DOHH2 (cell line): Measurements from ENCODE around the gene URM1.

Experiments used
- H3F3A ChIP-seq: fragments of 200-600 bp; sonication (generic), shearing (Covaris generic); 2 replicates; pipeline ENCODE4 v1.6.0; 2016; ENCODE audit warnings: antibody characterized with exemption, mild to moderate bottlenecking; ENCODE audit not compliant: control insufficient read depth, insufficient read depth
- H3K27ac ChIP-seq: fragments of 200-600 bp; sonication (generic); 2 replicates; pipeline ENCODE4 v1.5.1; 2014; ENCODE audit warnings: low read depth, mild to moderate bottlenecking, low read length, moderate library complexity
- H3K27me3 ChIP-seq: fragments of 200-600 bp; sonication (generic); 2 replicates; pipeline ENCODE4 v1.6.1; 2014; ENCODE audit warnings: mild to moderate bottlenecking, low read length, mixed read lengths; ENCODE audit not compliant: control insufficient read depth
- H3K36me3 ChIP-seq: fragments of 200-600 bp; sonication (generic); 2 replicates; pipeline ENCODE4 v1.6.1; 2014; ENCODE audit warnings: mild to moderate bottlenecking, low read length, moderate library complexity, mixed read lengths; ENCODE audit not compliant: control insufficient read depth
- H3K4me1 ChIP-seq: fragments of 200-600 bp; sonication (generic); 2 replicates; pipeline ENCODE4 v1.6.1; 2014; ENCODE audit warnings: mild to moderate bottlenecking, low read length, mixed read lengths; ENCODE audit not compliant: control insufficient read depth
- H3K4me2 ChIP-seq: fragments of 200-600 bp; sonication (generic); 2 replicates; pipeline ENCODE4 v1.6.0; 2014; ENCODE audit warnings: mild to moderate bottlenecking, low read length, moderate library complexity
- H3K4me3 ChIP-seq: fragments of 200-600 bp; sonication (generic); 2 replicates; pipeline ENCODE4 v1.5.1; 2014; ENCODE audit warnings: mild to moderate bottlenecking, low read length, mixed read lengths
- H3K79me2 ChIP-seq: fragments of 200-600 bp; sonication (generic); 2 replicates; pipeline ENCODE4 v1.6.1; 2014; ENCODE audit warnings: mild to moderate bottlenecking, low read length, mixed read lengths; ENCODE audit not compliant: control insufficient read depth
- H3K9me2 ChIP-seq: fragments of 200-600 bp; sonication (generic); replicated peaks from 2 replicates; pipeline ENCODE4 v1.6.1; 2014; ENCODE audit warnings: mild to moderate bottlenecking, low read length, mixed read lengths; ENCODE audit not compliant: control insufficient read depth
- H3K9me3 ChIP-seq: fragments of 200-600 bp; sonication (generic); 2 replicates; pipeline ENCODE4 v1.6.1; 2014; ENCODE audit warnings: antibody characterized with exemption, low read length, mixed read lengths; ENCODE audit not compliant: control insufficient read depth, insufficient read depth
- H4K20me1 ChIP-seq: fragments of 200-600 bp; sonication (generic); 2 replicates; pipeline ENCODE4 v1.6.0; 2014; ENCODE audit warnings: low read depth, mild to moderate bottlenecking, antibody characterized with exemption, low read length, moderate library complexity; ENCODE audit not compliant: control insufficient read depth, insufficient read depth
- EZH2phosphoT487 ChIP-seq: fragments of 200-600 bp; sonication (generic); IDR thresholded peaks from 2 replicates; pipeline ENCODE4 v1.6.1; 2017; ENCODE audit warnings: borderline replicate concordance, mild to moderate bottlenecking, antibody characterized with exemption, low read length, moderate library complexity, mixed read lengths
- TF ChIP-seq, protein P1 (sequence below): fragments of 200-600 bp; sonication (generic); IDR thresholded peaks from one replicate; pipeline ENCODE4 v1.5.1; 2014; ENCODE audit warnings: antibody characterized with exemption, mild to moderate bottlenecking, low read depth, low read length; ENCODE audit not compliant: poor library complexity, severe bottlenecking

The URM1 gene

DNA sequence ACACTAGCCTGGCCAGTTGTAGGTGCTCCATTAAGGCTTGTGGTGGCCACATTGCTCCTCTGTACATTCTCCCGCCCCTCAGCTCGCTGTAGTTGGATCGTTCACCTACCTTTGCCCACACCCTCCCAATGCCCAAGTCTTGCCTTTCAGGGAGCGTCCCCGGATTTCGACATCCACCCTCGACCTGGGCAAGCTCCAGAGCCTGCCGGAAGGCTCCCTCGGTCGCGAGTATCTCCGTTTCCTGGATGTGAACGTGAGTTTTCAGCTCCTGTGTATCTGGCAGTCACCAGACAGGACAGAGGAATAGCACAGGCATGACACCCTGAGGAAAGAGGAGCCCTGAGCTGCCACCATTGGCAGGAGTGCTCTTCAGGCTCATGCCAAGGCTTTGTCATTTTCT lies 45.5 kb upstream of the URM1 start:
- Histone ChIP-seq H3K4me1 (peaks cover 23% of the 10 kb centered on the region), H3K4me2 (no peak overlapping the region), H3K9me3 (no peaks in the 10 kb centered on the region), H3K27ac (no peak overlapping the region), H4K20me1 (no peaks in the 10 kb centered on the region), H3K9me2 (no peaks in the 10 kb centered on the region), H3K27me3 (no peaks in the 10 kb centered on the region), H3K4me3 (no peak overlapping the region), H3F3A (no peaks in the 10 kb centered on the region), H3K36me3 (peaks cover 40% of the 10 kb centered on the region), H3K79me2 (peaks cover 45% of the 10 kb centered on the region)
- no peak for TF ChIP-seq EZH2phosphoT487
- TF ChIP-seq, protein P1, sequence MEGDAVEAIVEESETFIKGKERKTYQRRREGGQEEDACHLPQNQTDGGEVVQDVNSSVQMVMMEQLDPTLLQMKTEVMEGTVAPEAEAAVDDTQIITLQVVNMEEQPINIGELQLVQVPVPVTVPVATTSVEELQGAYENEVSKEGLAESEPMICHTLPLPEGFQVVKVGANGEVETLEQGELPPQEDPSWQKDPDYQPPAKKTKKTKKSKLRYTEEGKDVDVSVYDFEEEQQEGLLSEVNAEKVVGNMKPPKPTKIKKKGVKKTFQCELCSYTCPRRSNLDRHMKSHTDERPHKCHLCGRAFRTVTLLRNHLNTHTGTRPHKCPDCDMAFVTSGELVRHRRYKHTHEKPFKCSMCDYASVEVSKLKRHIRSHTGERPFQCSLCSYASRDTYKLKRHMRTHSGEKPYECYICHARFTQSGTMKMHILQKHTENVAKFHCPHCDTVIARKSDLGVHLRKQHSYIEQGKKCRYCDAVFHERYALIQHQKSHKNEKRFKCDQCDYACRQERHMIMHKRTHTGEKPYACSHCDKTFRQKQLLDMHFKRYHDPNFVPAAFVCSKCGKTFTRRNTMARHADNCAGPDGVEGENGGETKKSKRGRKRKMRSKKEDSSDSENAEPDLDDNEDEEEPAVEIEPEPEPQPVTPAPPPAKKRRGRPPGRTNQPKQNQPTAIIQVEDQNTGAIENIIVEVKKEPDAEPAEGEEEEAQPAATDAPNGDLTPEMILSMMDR, result no peak

DNA sequence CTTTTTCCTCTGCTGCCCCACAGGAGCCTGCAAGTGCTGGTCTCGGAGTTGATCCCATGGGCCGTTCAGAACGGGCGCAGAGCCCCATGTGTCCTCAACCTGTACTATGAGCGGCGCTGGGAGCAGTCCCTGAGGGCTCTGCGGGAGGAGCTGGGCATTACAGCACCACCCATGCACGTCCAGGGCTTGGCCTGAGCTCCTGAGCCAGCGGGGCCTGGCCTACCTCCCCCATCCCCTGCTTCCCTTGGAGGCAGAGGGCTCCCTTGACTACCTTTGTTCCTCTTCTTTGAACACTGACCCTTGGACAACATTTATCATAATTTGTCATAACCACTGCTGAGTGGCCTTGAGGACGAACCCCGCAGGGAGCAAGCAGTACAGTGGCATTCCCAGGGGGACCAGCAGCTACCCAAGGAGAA lies 37.7 kb upstream of the URM1 start:
- Histone ChIP-seq H3K9me2 (no peaks in the 10 kb centered on the region), H3K4me2 (no peak overlapping the region), H3K9me3 (no peaks in the 10 kb centered on the region), H3K36me3 (peaks cover 24% of the 10 kb centered on the region), H3K27me3 (no peaks in the 10 kb centered on the region), H3K4me1 (no peaks in the 10 kb centered on the region), H3K4me3 (no peak overlapping the region), H4K20me1 (no peaks in the 10 kb centered on the region), H3K27ac (no peak overlapping the region), H3K79me2 (no peaks in the 10 kb centered on the region), H3F3A (no peaks in the 10 kb centered on the region)
- no peak for TF ChIP-seq EZH2phosphoT487
- TF ChIP-seq, protein P1, result no peak

DNA sequence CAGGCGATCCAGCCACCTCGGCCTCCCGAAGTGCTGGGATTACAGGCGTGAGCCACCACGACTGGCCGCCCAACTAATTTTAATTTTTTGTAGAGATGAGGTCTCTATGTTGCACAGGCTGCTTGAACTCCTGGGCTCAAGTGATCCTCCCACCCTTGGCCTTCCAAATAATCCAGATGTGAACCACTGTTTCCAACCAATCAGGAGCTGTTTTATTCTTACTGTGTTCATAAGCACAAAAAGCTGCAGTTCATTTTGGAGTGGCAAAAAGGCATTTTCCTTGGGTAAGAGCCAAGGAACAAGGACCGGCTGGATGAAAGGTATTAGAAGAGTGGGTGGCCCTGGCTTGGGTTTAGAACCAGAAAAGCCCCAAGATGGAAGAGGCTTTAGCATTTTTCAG lies 36.0 kb upstream of the URM1 start:
- TF ChIP-seq, protein P1, result no peak
- TF ChIP-seq EZH2phosphoT487, result no peak
- Histone ChIP-seq H4K20me1 (no peaks in the 10 kb centered on the region), H3K79me2 (no peaks in the 10 kb centered on the region), H3K4me3 (no peak overlapping the region), H3K9me2 (no peaks in the 10 kb centered on the region), H3K4me1 (peaks cover 5% of the 10 kb centered on the region), H3K27ac (no peak overlapping the region), H3K36me3 (peaks cover 18% of the 10 kb centered on the region), H3K27me3 (no peaks in the 10 kb centered on the region), H3K4me2 (no peak overlapping the region), H3K9me3 (no peaks in the 10 kb centered on the region), H3F3A (peaks cover 5% of the 10 kb centered on the region; the same call in 1 of the 2 replicates)
